Endothelial cell of umbilical vein (primary cell): ENCODE data around the gene SPATS1. TPM values are rescaled to one million over a fixed set of nuclear protein-coding genes. Genes with fewer than 3 reads are reported as not detected.

Source experiments
- BruUV-seq: library from RNA; stranded (reverse); fragments of 400-500 nt; replicated peaks from 2 replicates; lab custom pipeline; 2021; lab: Mats Ljungman, UMichigan
- CTCF ChIA-PET: fragments of 300-600, 350-600 bp; sonication (Branson Sonifier 250); formaldehyde crosslinking; loops from one replicate; lab custom pipeline; 2021; ENCODE audit warnings: antibody characterized with exemption, inconsistent platforms; lab: Charles Lee
- POLR2A ChIA-PET: fragments of 300-600, 350-600 bp; sonication (Branson Sonifier 250); formaldehyde crosslinking; loops from one replicate; lab custom pipeline; 2021; ENCODE audit warnings: antibody characterized with exemption, inconsistent platforms; lab: Charles Lee
- DNase-seq: peaks from one replicate; pipeline ENCODE4 v3.0.0-alpha.2; 2011; ENCODE audit warnings: low read depth, low spot score
- FAIRE-seq: peaks from 2 replicates; lab custom pipeline; 2011; peaks lifted over from hg19 to GRCh38; lab: Jason Lieb, UNC
- H2AFZ ChIP-seq: 2 replicates; pipeline ENCODE4 v1.6.0; 2012; ENCODE audit warnings: low read depth, low read length, control low read depth, inconsistent platforms
- H3K27ac ChIP-seq: 2 replicates; pipeline ENCODE4 v1.5.1; 2011; ENCODE audit warnings: low read depth, mild to moderate bottlenecking, control low read depth, low read length, moderate library complexity; ENCODE audit not compliant: insufficient read depth
- H3K27me3 ChIP-seq, 2 experiments: 2 replicates each; pipeline versions ENCODE4 v1.6.0 to v1.6.1; 2011; ENCODE audit warnings: low read length in 2 of 2, mixed read lengths in 1 of 2; ENCODE audit not compliant: control insufficient read depth in 2 of 2, insufficient read depth in 2 of 2
- H3K36me3 ChIP-seq, 2 experiments: 2 replicates in 1 of 2; 3 replicates in 1 of 2; pipeline ENCODE4 v1.5.1; 2011; ENCODE audit warnings: low read length in 2 of 2, mild to moderate bottlenecking in 1 of 2, moderate library complexity in 1 of 2; ENCODE audit not compliant: control insufficient read depth in 2 of 2, insufficient read depth in 2 of 2; ENCODE audit errors: extremely low read depth in 1 of 2
- H3K4me1 ChIP-seq: 3 replicates; pipeline ENCODE4 v1.5.1; 2011; ENCODE audit warnings: mild to moderate bottlenecking, low read length; ENCODE audit not compliant: control insufficient read depth, insufficient read depth; ENCODE audit errors: extremely low read depth
- H3K4me2 ChIP-seq: 2 replicates; pipeline ENCODE4 v1.6.1; 2011; ENCODE audit warnings: low read length, control low read depth, mixed read lengths; ENCODE audit not compliant: insufficient read depth
- H3K4me3 ChIP-seq, 3 experiments: fragments of 200-600 bp in 1 of 3; sonication (generic), shearing (Covaris generic) in 1 of 3; replicated peaks in 1 of 3; 2 replicates each; pipeline ENCODE4 v1.5.1; 2011 to 2016; ENCODE audit warnings: control low read depth in 3 of 3, low read length in 3 of 3, mild to moderate bottlenecking in 2 of 3, inconsistent platforms in 1 of 3, low read depth in 1 of 3, moderate library complexity in 1 of 3; ENCODE audit not compliant: insufficient read depth in 1 of 3
- H3K79me2 ChIP-seq: 2 replicates; pipeline ENCODE4 v1.6.0; 2012; ENCODE audit warnings: low read length, inconsistent platforms; ENCODE audit not compliant: control insufficient read depth, insufficient read depth
- H3K9ac ChIP-seq: replicated peaks from 2 replicates; pipeline ENCODE3; 2011; ENCODE audit warnings: low read length, control low read depth; ENCODE audit not compliant: insufficient read depth; ENCODE audit errors: extremely low read depth
- H3K9me1 ChIP-seq: replicated peaks from 3 replicates; pipeline ENCODE4 v1.6.0; 2011; ENCODE audit warnings: mild to moderate bottlenecking, low read length; ENCODE audit not compliant: control insufficient read depth, insufficient read depth; ENCODE audit errors: extremely low read depth
- H3K9me3 ChIP-seq: replicated peaks from 2 replicates; pipeline ENCODE4 v1.5.1; 2012; ENCODE audit warnings: low read length, inconsistent platforms; ENCODE audit not compliant: control insufficient read depth, insufficient read depth
- H4K20me1 ChIP-seq: replicated peaks from 2 replicates; pipeline ENCODE3; 2011; ENCODE audit warnings: mild to moderate bottlenecking, low read length; ENCODE audit not compliant: control insufficient read depth, insufficient read depth; ENCODE audit errors: extremely low read depth
- CTCF ChIP-seq, 2 donors: IDR thresholded peaks; 1 replicate in 1 of 2; 2 replicates in 1 of 2; pipeline ENCODE4 v1.5.1; 2011; ENCODE audit warnings: low read length in 2 of 2, mild to moderate bottlenecking in 2 of 2, moderate library complexity in 2 of 2, control low read depth in 1 of 2, inconsistent platforms in 1 of 2, low read depth in 1 of 2; ENCODE audit not compliant: insufficient read depth in 1 of 2; ENCODE audit errors: extremely low read depth in 1 of 2
- EZH2 ChIP-seq: IDR thresholded peaks from 2 replicates; pipeline ENCODE4 v1.6.1; 2012; ENCODE audit warnings: borderline replicate concordance, low read depth, mild to moderate bottlenecking, moderate library complexity, low read length, inconsistent platforms; ENCODE audit not compliant: severe bottlenecking
- FOS ChIP-seq: IDR thresholded peaks from 2 replicates; pipeline ENCODE4 v1.6.1; 2011; ENCODE audit warnings: mild to moderate bottlenecking, low read length, moderate library complexity, borderline replicate concordance; ENCODE audit not compliant: insufficient read depth
- GATA2 ChIP-seq: IDR thresholded peaks from 2 replicates; pipeline ENCODE4 v1.7.0; 2011; ENCODE audit warnings: low read depth, mild to moderate bottlenecking, moderate library complexity, mixed read lengths, low read length; ENCODE audit not compliant: insufficient read length, insufficient read depth
- JUN ChIP-seq: IDR thresholded peaks from 2 replicates; pipeline ENCODE4 v1.6.1; 2011; ENCODE audit warnings: borderline replicate concordance, low read depth; ENCODE audit not compliant: insufficient read length, insufficient read depth
- MAX ChIP-seq: IDR thresholded peaks from 2 replicates; pipeline ENCODE4 v1.6.1; 2011; ENCODE audit not compliant: insufficient read depth, insufficient read length
- MYC ChIP-seq: IDR thresholded peaks from one replicate; pipeline ENCODE4 v1.6.1; 2011; ENCODE audit warnings: mild to moderate bottlenecking, low read depth, low read length
- POLR2A ChIP-seq: IDR thresholded peaks from 2 replicates; pipeline ENCODE4 v1.6.1; 2012; ENCODE audit warnings: low read depth, mild to moderate bottlenecking, control low read depth, low read length
- POLR2AphosphoS5 ChIP-seq: IDR thresholded peaks from 2 replicates; pipeline ENCODE4 v1.6.1; 2012; ENCODE audit warnings: low read depth, mild to moderate bottlenecking, control low read depth, low read length, moderate library complexity; ENCODE audit not compliant: insufficient read depth
- dilution Hi-C: fragments of 300-500 bp; cut with MboI; formaldehyde crosslinking; loops from one replicate; pipeline ENCODE4 v1.15.0; 2019; ENCODE audit warnings: low sequenced_read_pairs; ENCODE audit not compliant: extremely low pct_ligation_motif_present
- intact Hi-C: fragments of 100-400 bp; cut with micrococcal nuclease; formaldehyde crosslinking; loops from one replicate; pipeline ENCODE4 v1.10.0; 2022
- polyA plus RNA-seq, 4 experiments: library from polyadenylated mRNA; depleted of rRNA in 3 of 4; stranded (reverse) in 3 of 4; unstranded in 1 of 4; fragments of >200 nt; gene quantifications; 2 replicates each; pipeline versions ENCODE4 v1.2.1 to v1.2.3, GENCODE V29; 2011 to 2012; ENCODE audit warnings: missing spikeins in 1 of 4
- total RNA-seq: library from RNA; stranded (reverse); gene quantifications from 2 replicates; pipeline ENCODE4 v1.2.3, GENCODE V29; 2021

SPATS1 gene
- total and polyA plus RNA-seq, 2 donors (not counting 3 experiments of a cell fraction or from before 2014, with no cell fraction given): not detected

- Histone ChIP-seq H3K9me1 (no peaks in the 10 kb centered on the region), H3K9ac (no peak overlapping the region), H3K4me1 (no peaks in the 10 kb centered on the region), H3K4me2 (no peak overlapping the region), H4K20me1 (no peaks in the 10 kb centered on the region), H3K36me3 (no peaks in the 10 kb centered on the region), H3K79me2 (no peaks in the 10 kb centered on the region), H3K9me3 (no peaks in the 10 kb centered on the region), H2AFZ (no peak overlapping the region), H3K27ac (no peak overlapping the region), H3K27me3 (peaks cover 4 to 8% of the 10 kb centered on the region in 2 experiments), H3K4me3 (no peak overlapping the region)
- no peak for FAIRE-seq
- no peak for DNase-seq
- TF ChIP-seq GATA2 (no peak), POLR2AphosphoS5 (no peak), JUN (no peak), POLR2A (no peak), EZH2 (no peak), CTCF (IDR thresholded peaks at IDR 0.05; ENCODE audit: extremely low read depth in 1 of 2, insufficient read depth in 1 of 2, low read depth in 1 of 2, low read length in 2 of 2) (no peak), FOS (no peak), MYC (no peak), MAX (no peak)
- dilution Hi-C loops: no loop called here
- BruUV-seq: no TSS peak
- ChIA-PET CTCF (no interaction called here), POLR2A (no interaction called here)
- intact Hi-C loops: no loop called here
Measured at GRCh38 chr6:44366781-44367180, 24.3 kb downstream of the SPATS1 start.
